ENCODE results near the gene CAPN12. TPM values are rescaled to one million over a fixed set of nuclear protein-coding genes. Genes with fewer than 3 reads are reported as not detected.

CAPN12 gene
- total and polyA plus RNA-seq, 2 of the 4 experiments (the other 2 are of a cell fraction): 0.18 to 0.97 TPM

DNA sequence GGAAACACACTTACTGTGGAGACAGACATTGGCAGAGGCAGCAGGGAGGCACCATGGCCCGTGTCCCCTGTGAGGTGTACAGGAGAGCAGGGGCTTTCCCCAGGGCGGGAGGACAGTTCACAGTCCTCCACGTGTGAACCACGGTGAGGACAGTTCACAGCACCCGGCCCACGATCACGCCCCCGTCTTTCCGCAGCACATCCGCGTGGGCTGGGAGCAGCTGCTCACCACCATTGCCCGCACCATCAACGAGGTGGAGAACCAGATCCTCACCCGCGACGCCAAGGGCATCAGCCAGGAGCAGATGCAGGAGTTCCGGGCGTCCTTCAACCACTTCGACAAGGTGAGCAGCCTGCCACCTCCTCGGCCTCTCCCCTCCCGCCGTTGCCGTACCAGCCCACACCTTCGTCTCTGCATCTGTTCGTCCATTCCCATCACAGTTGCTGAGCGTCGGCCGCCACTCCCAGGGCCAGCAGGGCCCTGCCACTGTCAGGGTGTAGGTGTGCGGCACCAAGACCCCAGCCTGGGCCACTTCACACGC is 17.4 kb downstream of the CAPN12 start:
- Histone ChIP-seq H2AFZ (replicated peaks; ENCODE audit: low read length, poor library complexity) (no peak overlapping the region), H3K4me3 (ENCODE audit: insufficient read depth, low read depth, low read length) (no peak overlapping the region), H4K8ac (ENCODE audit: low read depth in 2 of 2, low read length in 2 of 2) (no peak overlapping the region), H3K9ac (ENCODE audit: low read depth, low read length) (no peak overlapping the region), H3K36me3 (ENCODE audit: control insufficient read depth, insufficient read depth, low read length) (peaks cover 88% of the 10 kb centered on the region), H3K56ac (ENCODE audit: extremely low read depth, insufficient read depth, low read length) (no peak overlapping the region), H3K79me1 (ENCODE audit: low read depth in 1 of 2, low read length in 2 of 2) (peaks cover 24 to 51% of the 10 kb centered on the region in 2 experiments), H2AK9ac (replicated peaks; ENCODE audit: low read depth, low read length, poor library complexity) (no peak overlapping the region), H3K9me1 (ENCODE audit: insufficient read depth, low read length) (no peaks in the 10 kb centered on the region), H2AK5ac (ENCODE audit: low read depth, low read length) (no peak overlapping the region), H3K14ac (replicated peaks; ENCODE audit: low read depth, low read length) (no peak overlapping the region), H4K20me1 (ENCODE audit: insufficient read depth, low read length) (peaks cover 16% of the 10 kb centered on the region), H3K4me1 (ENCODE audit: control insufficient read depth, insufficient read depth, low read length) (0 out of 2 replicates have a peak, but pooled peaks cover 2% of the 10 kb centered on the region), H3K4me2 (ENCODE audit: low read depth, low read length) (no peak overlapping the region), H2BK20ac (ENCODE audit: low read depth, low read length) (no peak overlapping the region), H3K4ac (ENCODE audit: low read depth, low read length) (no peak overlapping the region), H3K23ac (ENCODE audit: low read depth, low read length) (no peak overlapping the region), H4K5ac (ENCODE audit: low read depth, low read length) (no peak overlapping the region), H3K27me3 (ENCODE audit: control insufficient read depth, insufficient read depth, low read length) (no peaks in the 10 kb centered on the region), H3K27ac (ENCODE audit: insufficient read depth, low read length) (no peak overlapping the region), H2BK120ac (ENCODE audit: low read depth, low read length) (no peak overlapping the region), H3K18ac (ENCODE audit: low read depth, low read length) (no peak overlapping the region), H2BK15ac (ENCODE audit: low read depth, low read length) (no peak overlapping the region), H3K9me3 (ENCODE audit: control insufficient read depth, insufficient read depth, low read length) (no peaks in the 10 kb centered on the region), H4K91ac (ENCODE audit: insufficient read depth, low read depth, low read length) (no peak overlapping the region), H2BK5ac (ENCODE audit: low read depth, low read length, poor library complexity, severe bottlenecking) (no peak overlapping the region)
- no peak for DNase-seq
- dilution Hi-C loops (cut with HindIII; ENCODE audit: low sequenced_read_pairs, unreplicated experiment): no loop called here
- WGBS, 2 experiments (ENCODE audit: extremely low coverage in 2 of 2, insufficient read length in 1 of 2): 94% methylated on average over 17 of the region's 30 CpGs; no CpG with 5 or more reads in 1 of the 2 experiments
- BruUV-seq (replicated peaks): no TSS peak
- CTCF ChIA-PET: no interaction called here
- in situ Hi-C loops (cut with MboI; ENCODE audit: low sequenced_read_pairs): loop anchor here (25.0 kb wide), 1 partner anchor 185 kb away; the partner anchor contains the start of gene CCER2
- ATAC-seq (ENCODE audit: low read depth): no peak
- TF ChIP-seq RAD21 (IDR thresholded peaks at IDR 0.05; ENCODE audit: low read length) (no peak), CEBPB (IDR thresholded peaks at IDR 0.05; ENCODE audit: low read depth, low read length) (no peak), MAZ (IDR thresholded peaks at IDR 0.05; ENCODE audit: borderline replicate concordance, low read depth, low read length) (no peak), MAFK (IDR thresholded peaks at IDR 0.05; ENCODE audit: low read depth, low read length) (no peak), NFE2L2 (IDR thresholded peaks at IDR 0.05; ENCODE audit: low read depth, low read length) (no peak), CTCF (conservative IDR thresholded peaks at IDR 0.05; ENCODE audit: low read depth, low read length) (no peak), CHD1 (IDR thresholded peaks at IDR 0.05; ENCODE audit: low read depth, low read length) (no peak)
- POLR2A ChIA-PET (ENCODE audit: unreplicated experiment): no interaction called here
- intact Hi-C loops (cut with micrococcal nuclease): no loop called here

All from IMR-90 (cell line).